HL-60/S4 treated with phorbol 12-myristate 13-acetate at 8.2 ng/mL for 4 days and 3 days (cell line): ENCODE results near the gene NTRK3.
"Not testable (repeated sequence)": the region's sequence is repeated elsewhere in the genome, so short reads cannot be mapped to it uniquely, and the experiment has no call there.

Source experiments
- in situ Hi-C: fragments of 300-500 bp; cut with MboI; formaldehyde crosslinking; loops from 2 replicates; pipeline ENCODE4 v1.15.0; 2022; ENCODE audit warnings: low sequenced_read_pairs

NTRK3 gene

GRCh38 chr15:88042047-88042446 lies 214.5 kb downstream of the NTRK3 start:
- in situ Hi-C loops = no loop called here

- in situ Hi-C loops = no loop called here
Measured at GRCh38 chr15:88040516-88040915, 216.0 kb downstream of the NTRK3 start.

GRCh38 chr15:88038261-88038660 lies 218.3 kb downstream of the NTRK3 start:
- in situ Hi-C loops = no loop called here

GRCh38 chr15:88036154-88036839 lies 220.2 kb downstream of the NTRK3 start:
- in situ Hi-C loops = no loop called here

DNA sequence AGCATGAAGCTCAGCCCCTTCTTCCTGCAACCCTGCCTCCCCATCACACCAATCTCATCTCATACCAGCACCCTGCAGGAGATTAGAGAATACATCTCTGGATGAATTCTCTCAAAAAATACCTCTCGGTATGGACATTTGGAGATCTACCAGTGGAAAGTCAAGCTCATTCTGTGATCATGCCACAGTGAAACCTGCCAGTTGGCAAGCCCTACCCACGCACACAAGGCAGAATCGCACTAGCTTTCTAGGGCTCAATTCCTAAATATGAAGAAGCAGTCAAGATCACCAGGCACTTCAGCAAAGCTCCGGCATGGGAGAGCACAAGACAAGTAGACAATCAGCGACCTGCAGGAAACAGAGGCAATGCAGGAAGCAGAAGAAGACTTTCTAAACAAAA lies 221.2 kb downstream of the NTRK3 start:
- in situ Hi-C loops = no loop called here

- in situ Hi-C loops = not testable (repeated sequence)
Measured at GRCh38 chr15:88033421-88033820, 223.1 kb downstream of the NTRK3 start.

GRCh38 chr15:88032787-88033186 lies 223.8 kb downstream of the NTRK3 start:
- in situ Hi-C loops = no loop called here

DNA sequence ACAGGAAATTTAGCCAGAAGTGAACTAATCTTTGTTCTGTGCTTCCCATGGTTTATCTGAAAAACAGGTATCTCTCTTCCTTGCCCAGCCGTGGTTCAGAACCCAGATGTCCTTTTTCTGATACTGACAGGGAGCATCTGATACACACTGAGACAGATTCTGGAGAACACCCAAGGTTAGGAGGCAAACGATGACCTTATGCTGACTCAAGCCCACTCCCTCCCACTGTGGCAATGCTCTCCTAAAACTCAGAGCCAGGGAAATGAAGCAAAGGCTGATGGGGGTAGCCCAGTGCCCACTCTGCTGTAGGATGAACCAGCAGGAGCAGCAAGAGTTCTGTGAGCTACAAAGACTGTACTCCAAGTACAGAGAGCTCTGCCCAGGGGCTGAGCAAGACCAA lies 225.1 kb downstream of the NTRK3 start:
- in situ Hi-C loops = no loop called here

DNA sequence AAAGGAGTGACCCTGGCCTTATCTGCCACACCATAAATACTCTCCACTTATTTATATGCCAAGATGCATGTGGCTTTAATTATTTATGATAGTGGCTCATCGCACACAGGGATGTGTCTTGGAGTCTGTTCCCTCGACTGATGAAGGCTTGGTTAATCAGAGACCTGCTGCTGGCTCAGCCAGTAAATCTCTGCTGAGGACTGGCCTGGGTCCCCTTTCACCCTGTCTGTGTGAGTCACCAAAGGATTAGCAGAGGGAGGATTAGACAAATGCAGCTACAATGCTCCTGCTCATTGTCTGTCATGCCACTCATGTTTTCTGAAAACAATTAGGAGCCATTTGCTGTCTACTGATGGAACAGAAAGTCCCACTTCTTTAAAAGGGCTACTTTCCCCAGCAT lies 226.8 kb downstream of the NTRK3 start:
- in situ Hi-C loops = no loop called here

DNA sequence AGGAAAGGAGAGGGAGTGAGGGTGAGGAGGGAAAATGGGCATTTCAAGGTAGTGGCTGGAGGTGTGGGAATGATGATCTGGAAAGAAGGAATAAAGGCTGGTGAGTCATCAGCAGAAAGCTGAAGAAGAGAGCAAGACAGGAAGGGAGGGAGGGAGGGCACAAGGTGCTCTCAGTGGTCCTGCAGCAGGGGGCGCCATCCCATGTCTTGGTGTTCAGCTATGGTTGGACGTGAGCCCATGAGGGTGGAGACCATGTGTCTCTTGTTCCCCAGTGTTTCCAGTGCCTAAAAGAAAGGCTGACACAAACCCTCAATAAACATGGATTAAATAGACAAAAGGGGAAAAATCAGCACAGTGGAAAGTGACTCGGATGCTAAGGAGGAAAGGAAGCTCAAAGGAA lies 228.5 kb downstream of the NTRK3 start:
- in situ Hi-C loops = no loop called here

GRCh38 chr15:88023914-88024313 lies 232.6 kb downstream of the NTRK3 start:
- in situ Hi-C loops = no loop called here

GRCh38 chr15:88022716-88023115 lies 233.8 kb downstream of the NTRK3 start:
- in situ Hi-C loops = no loop called here

- in situ Hi-C loops = no loop called here
Measured at GRCh38 chr15:88021601-88022000, 234.9 kb downstream of the NTRK3 start.

DNA sequence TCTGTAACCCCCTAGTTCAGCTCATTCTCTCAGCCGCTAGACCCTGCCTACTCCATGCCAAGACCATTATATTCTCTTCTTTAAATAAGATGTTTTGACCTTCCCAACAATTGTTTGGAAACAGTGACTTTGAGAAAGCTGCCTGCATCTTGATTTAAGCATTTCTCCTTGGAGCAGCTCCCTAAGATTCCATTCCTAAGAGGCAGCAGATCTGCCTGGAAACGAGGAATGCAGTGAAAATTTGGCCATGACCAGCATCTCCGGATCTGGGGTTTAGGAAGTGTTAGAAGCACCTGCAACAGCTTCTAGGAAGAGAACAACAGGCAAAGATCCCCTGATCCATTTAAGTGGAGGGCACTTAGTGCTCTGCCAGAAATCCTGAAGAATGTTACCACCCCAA lies 235.7 kb downstream of the NTRK3 start:
- in situ Hi-C loops = no loop called here

DNA sequence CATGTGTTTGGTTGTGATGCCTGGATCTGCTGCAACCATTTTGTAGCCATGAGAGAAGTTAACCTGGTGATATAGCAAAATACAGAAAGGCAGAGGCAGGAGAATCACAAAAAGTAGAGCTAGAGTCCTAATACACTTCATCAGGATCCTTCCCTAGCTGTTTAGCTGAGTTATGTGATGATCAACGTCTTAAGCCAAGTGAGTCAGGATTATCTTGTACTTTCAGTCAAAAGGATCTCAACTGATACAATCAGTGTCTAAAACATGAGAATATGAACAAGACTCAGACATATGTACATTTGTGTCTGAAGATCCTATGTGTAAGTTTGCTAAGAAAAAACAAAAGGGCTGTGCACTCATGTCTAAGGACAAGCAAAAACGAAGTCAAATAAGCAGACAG lies 236.9 kb downstream of the NTRK3 start:
- in situ Hi-C loops = no loop called here

DNA sequence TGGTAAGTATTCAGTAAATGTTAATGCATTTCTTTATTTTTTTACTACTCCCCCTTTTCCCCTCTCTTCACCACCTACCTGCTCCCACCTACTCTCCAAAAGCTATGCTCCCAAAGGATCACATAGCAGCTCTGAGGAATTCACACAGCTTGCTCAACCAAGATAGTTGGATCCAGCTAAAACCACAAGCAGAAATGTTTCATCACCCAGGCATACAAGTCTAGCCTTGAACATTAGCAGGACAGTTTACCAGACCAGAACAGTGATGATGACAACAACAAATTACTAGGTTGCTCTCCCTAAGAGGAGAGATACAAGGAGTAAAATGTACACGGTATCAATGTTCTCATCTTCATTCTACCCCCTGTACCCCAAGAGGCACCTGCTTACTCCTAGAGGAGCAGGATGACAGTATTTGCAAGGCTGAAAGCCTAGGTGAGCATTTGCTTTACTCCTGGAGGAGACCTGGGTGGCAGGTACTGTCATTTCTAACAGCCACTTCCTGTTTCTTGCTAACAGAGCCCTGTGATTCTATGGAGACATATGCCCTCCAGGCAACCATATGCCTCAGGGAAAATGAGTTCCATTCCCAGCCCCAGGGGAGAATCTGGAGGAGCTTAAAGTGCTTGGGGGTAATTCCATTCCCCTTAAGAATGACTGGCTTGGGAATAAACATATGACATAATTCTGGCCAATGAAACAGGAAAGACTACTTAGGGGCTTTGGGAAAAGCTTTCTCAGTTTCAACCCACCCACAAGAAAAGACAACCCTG lies 237.5 kb downstream of the NTRK3 start:
- in situ Hi-C loops = no loop called here

GRCh38 chr15:88017753-88018152 lies 238.8 kb downstream of the NTRK3 start:
- in situ Hi-C loops = no loop called here

DNA sequence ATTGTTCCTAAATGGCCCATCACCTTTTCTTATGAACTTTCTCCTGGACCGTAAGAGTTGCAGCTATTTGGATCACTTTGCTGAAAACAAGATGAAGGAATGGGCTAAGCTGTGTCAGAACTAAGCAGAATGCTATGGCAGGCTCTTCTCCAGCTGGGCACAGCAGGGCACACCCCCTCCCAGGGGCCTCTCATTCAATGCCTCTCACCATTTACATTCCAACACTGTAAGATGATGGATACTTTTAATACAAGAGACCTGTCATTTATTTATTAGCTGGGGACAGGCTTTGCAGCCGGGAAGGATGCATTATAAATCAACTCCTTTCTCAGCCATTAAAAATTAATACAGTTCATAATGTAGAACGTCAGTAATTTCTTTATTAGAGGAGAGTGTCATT lies 240.1 kb downstream of the NTRK3 start:
- in situ Hi-C loops = no loop called here

- in situ Hi-C loops = no loop called here
Measured at GRCh38 chr15:88015228-88015860, 241.2 kb downstream of the NTRK3 start.

GRCh38 chr15:88014454-88015160 lies 241.9 kb downstream of the NTRK3 start:
- in situ Hi-C loops = no loop called here

GRCh38 chr15:88013111-88013510 lies 243.4 kb downstream of the NTRK3 start:
- in situ Hi-C loops = no loop called here
